Liver (tissue), 9 donors: ENCODE measurements around the gene ESRRA. TPM values are rescaled to one million over a fixed set of nuclear protein-coding genes. Genes with fewer than 3 reads are reported as not detected.
A peak's percentile ranks its signal among the peaks of the same experiment; 100 is the strongest.

Source experiments
- DNase-seq: peaks from one replicate; pipeline ENCODE4 v3.0.0-alpha.2; 2017; ENCODE audit warnings: low spot score
- H3K27ac ChIP-seq, 2 donors: one replicate each; pipeline ENCODE4 v1.7.0; 2013; ENCODE audit warnings: inconsistent platforms in 2 of 2, low read length in 2 of 2, control low read depth in 1 of 2, low read depth in 1 of 2, mild to moderate bottlenecking in 1 of 2
- H3K27me3 ChIP-seq, 4 donors: one replicate each; pipeline versions ENCODE4 v1.6.1 to v1.7.0; 2013; ENCODE audit warnings: low read length in 3 of 4, inconsistent platforms in 1 of 4, mild to moderate bottlenecking in 1 of 4, moderate library complexity in 1 of 4; ENCODE audit not compliant: control insufficient read depth in 4 of 4, insufficient read depth in 4 of 4
- H3K36me3 ChIP-seq, 4 donors: one replicate each; pipeline versions ENCODE4 v1.6.1 to v1.7.0; 2013; ENCODE audit warnings: low read length in 3 of 4, mild to moderate bottlenecking in 3 of 4, low read depth in 1 of 4, moderate library complexity in 1 of 4; ENCODE audit not compliant: control insufficient read depth in 4 of 4, insufficient read depth in 3 of 4
- H3K4me1 ChIP-seq, 4 donors: one replicate each; pipeline versions ENCODE4 v1.6.1 to v1.7.0; 2013; ENCODE audit warnings: low read length in 3 of 4, mild to moderate bottlenecking in 3 of 4, moderate library complexity in 1 of 4; ENCODE audit not compliant: control insufficient read depth in 4 of 4, insufficient read depth in 4 of 4
- H3K4me3 ChIP-seq, 3 donors: one replicate each; pipeline versions ENCODE4 v1.6.1 to v1.7.0; 2013; ENCODE audit warnings: low read length in 3 of 3, control low read depth in 1 of 3, low read depth in 1 of 3, mild to moderate bottlenecking in 1 of 3
- H3K9ac ChIP-seq, 2 donors: one replicate each; pipeline ENCODE4 v1.7.0; 2013; ENCODE audit warnings: low read length in 2 of 2, mild to moderate bottlenecking in 2 of 2, moderate library complexity in 2 of 2, control low read depth in 1 of 2, low read depth in 1 of 2
- H3K9me3 ChIP-seq, 4 donors: one replicate each; pipeline versions ENCODE4 v1.6.1 to v1.7.0; 2013; ENCODE audit warnings: low read length in 3 of 4; ENCODE audit not compliant: control insufficient read depth in 4 of 4
- ATF3 ChIP-seq: IDR thresholded peaks from 2 replicates; pipeline ENCODE4 v1.6.1; 2016; ENCODE audit warnings: antibody characterized with exemption
- CTCF ChIP-seq: fragments of 150-350 bp; IDR thresholded peaks from 2 replicates; pipeline ENCODE4 v1.5.1; 2017; ENCODE audit warnings: improper control_type of control experiment, low read depth, low read length; ENCODE audit not compliant: missing input control
- EGR1 ChIP-seq, 2 donors: IDR thresholded peaks; 2 replicates each; pipeline ENCODE4 v1.6.1; 2016 to 2018; ENCODE audit warnings: antibody characterized with exemption in 2 of 2, low read depth in 2 of 2
- FOXA1 ChIP-seq: IDR thresholded peaks from 2 replicates; pipeline ENCODE4 v1.6.1; 2016; ENCODE audit warnings: antibody characterized with exemption
- FOXA2 ChIP-seq: IDR thresholded peaks from 2 replicates; pipeline ENCODE4 v1.6.1; 2016; ENCODE audit warnings: antibody characterized with exemption
- GABPA ChIP-seq, 2 donors: IDR thresholded peaks in 1 of 2; conservative IDR thresholded peaks in 1 of 2; 2 replicates each; pipeline ENCODE4 v1.6.1; 2016; ENCODE audit warnings: antibody characterized with exemption in 2 of 2, mild to moderate bottlenecking in 1 of 2, moderate library complexity in 1 of 2
- HNF4A ChIP-seq, 2 donors: conservative IDR thresholded peaks; 2 replicates each; pipeline ENCODE4 v1.6.1; 2016; ENCODE audit warnings: antibody characterized with exemption in 2 of 2, mild to moderate bottlenecking in 2 of 2
- HNF4G ChIP-seq: IDR thresholded peaks from 2 replicates; pipeline ENCODE4 v1.6.1; 2016; ENCODE audit warnings: antibody characterized with exemption
- JUND ChIP-seq, 2 donors: IDR thresholded peaks; 2 replicates each; pipeline ENCODE4 v1.6.1; 2016; ENCODE audit warnings: antibody characterized with exemption in 2 of 2
- MAX ChIP-seq: IDR thresholded peaks from 2 replicates; pipeline ENCODE4 v1.6.1; 2016; ENCODE audit warnings: antibody characterized with exemption
- NR2F2 ChIP-seq: IDR thresholded peaks from 2 replicates; pipeline ENCODE4 v1.6.1; 2016; ENCODE audit warnings: antibody characterized with exemption
- RAD21 ChIP-seq, 2 donors: IDR thresholded peaks; 2 replicates each; pipeline ENCODE4 v1.6.1; 2016; ENCODE audit warnings: antibody characterized with exemption in 2 of 2, mild to moderate bottlenecking in 2 of 2
- REST ChIP-seq: IDR thresholded peaks from 2 replicates; pipeline ENCODE4 v1.6.1; 2016; ENCODE audit warnings: antibody characterized with exemption, mild to moderate bottlenecking
- RXRA ChIP-seq, 2 donors: IDR thresholded peaks; 2 replicates each; pipeline ENCODE4 v1.6.1; 2017 to 2018; ENCODE audit warnings: antibody characterized with exemption in 2 of 2, mild to moderate bottlenecking in 1 of 2
- SP1 ChIP-seq: IDR thresholded peaks from 2 replicates; pipeline ENCODE4 v1.6.1; 2018; ENCODE audit warnings: antibody characterized with exemption, mild to moderate bottlenecking
- TAF1 ChIP-seq: conservative IDR thresholded peaks from 2 replicates; pipeline ENCODE4 v1.6.1; 2016; ENCODE audit warnings: antibody characterized with exemption, mild to moderate bottlenecking
- YY1 ChIP-seq: IDR thresholded peaks from 2 replicates; pipeline ENCODE4 v1.6.1; 2016; ENCODE audit warnings: antibody characterized with exemption, mild to moderate bottlenecking
- ZBTB33 ChIP-seq: IDR thresholded peaks from 2 replicates; pipeline ENCODE4 v1.6.1; 2016; ENCODE audit warnings: antibody characterized with exemption
- WGBS: extraction: QIAGEN DNeasy Blood & Tissue Kit; methylation state at CpG from one replicate; pipeline ENCODE4 v1.1.7; 2013; 5-methylcytosine and 5-hydroxymethylcytosine counted together
- polyA plus RNA-seq, 2 donors: library from polyadenylated mRNA; stranded (reverse) in 1 of 2; unstranded in 1 of 2; fragments of 200-250 nt in 1 of 2; fragments of >200 nt in 1 of 2; fragmentation: Nextera tagmentation in 1 of 2; extraction: Ambion mirVana in 1 of 2; gene quantifications; one replicate each; pipeline versions ENCODE4 v1.2.1 to v1.2.3, GENCODE V29; 2013 to 2015
- total RNA-seq, 2 donors: library from RNA; depleted of rRNA; stranded (reverse); fragments of >200 nt; gene quantifications; one replicate each; pipeline ENCODE4 v1.2.3, GENCODE V29; 2014
- donor health status: healthy.
- donor health status: healthy.
- donor health status: healthy.
- donor health status: healthy.
- donor health status: healthy.

ESRRA gene
- total and polyA plus RNA-seq, 4 donors, result 13.9 to 64.8 (median 37.5) TPM

- peak overlapping the region; percentile 93 to 98 for H3K27ac ChIP-seq
- under 1% methylated on average over 46 of the region's 46 CpGs for WGBS
- peak overlapping the region; percentile 43 to 60 (median 43) for H3K4me3 ChIP-seq
- peak; percentile 98 for DNase-seq
- H3K4me1 ChIP-seq, result peaks cover 8 to 50% (median 39%) of the 10 kb centered on the region in 4 donors
- H3K36me3 ChIP-seq, result no peaks in the 10 kb centered on the region
- H3K27me3 ChIP-seq, result no peaks in the 10 kb centered on the region
- H3K9ac ChIP-seq, result peak overlapping the region; percentile 82 to 84
- no peaks in the 10 kb centered on the region for H3K9me3 ChIP-seq
- TF ChIP-seq GABPA (IDR thresholded peaks at IDR 0.05 in 1 of 2, conservative IDR thresholded peaks at IDR 0.05 in 1 of 2) (peak in 1 of 2 donors; percentile 14), ATF3 (no peak), EGR1 (IDR thresholded peaks at IDR 0.05; ENCODE audit: low read depth in 2 of 2) (no peak), TAF1 (peak; percentile 32), ZBTB33 (no peak), MAX (peak; percentile 40), REST (peak; percentile 9), HNF4G (no peak), CTCF (peak; percentile 73), RAD21 (IDR thresholded peaks at IDR 0.05) (peak; percentile 75 to 90), FOXA1 (no peak), RXRA (IDR thresholded peaks at IDR 0.05) (peak; percentile 26 to 52), YY1 (peak; percentile 6), FOXA2 (no peak), JUND (IDR thresholded peaks at IDR 0.05) (peak in 1 of 2 donors; percentile 4), NR2F2 (peak; percentile 61), HNF4A (conservative IDR thresholded peaks at IDR 0.05) (no peak), SP1 (peak; percentile 40)
Observed at GRCh38 chr11:64304316-64305072, 830 bp upstream of the ESRRA start.
